HepG2 (cell line): Measurements from ENCODE around the gene USP2. TPM values are rescaled to one million over a fixed set of nuclear protein-coding genes. Genes with fewer than 3 reads are reported as not detected.

Source experiments
- ATAC-seq: fragments of 200-7000 bp; cut with Tn5 transposase; 3 replicates; pipeline ENCODE4 v1.9.1; 2020; ENCODE audit warnings: mild to moderate bottlenecking, moderate library complexity
- BruUV-seq: library from RNA; stranded (reverse); fragments of 400-500 nt; replicated peaks from 2 replicates; lab custom pipeline; 2021; lab: Mats Ljungman, UMichigan
- CTCF ChIA-PET: fragments of 300-600 bp; formaldehyde crosslinking; extraction: SDS; loops from one replicate; lab custom pipeline; 2021; ENCODE audit warnings: low total read pairs, inconsistent platforms, low intra/inter-chr PET ratio; lab: Yijun Ruan, JAX
- POLR2A ChIA-PET: fragments of 350-600 bp; sonication (Branson Sonifier 250); formaldehyde crosslinking; loops from one replicate; lab custom pipeline; 2020; ENCODE audit warnings: antibody characterized with exemption, inconsistent platforms; lab: Yijun Ruan, JAX
- DNase-seq: peaks from one replicate; pipeline ENCODE4 v3.0.0-alpha.2; 2015; ENCODE audit warnings: low spot score
- FAIRE-seq: peaks from 3 replicates; lab custom pipeline; 2011; peaks lifted over from hg19 to GRCh38; lab: Jason Lieb, UNC
- H2AFZ ChIP-seq: one replicate; pipeline ENCODE4 v1.6.1; 2011; ENCODE audit warnings: low read length, inconsistent platforms
- H3K27ac ChIP-seq: fragments of 300-600 bp; 3 replicates; pipeline ENCODE4 v1.8.0; 2011; ENCODE audit warnings: mixed run types, mild to moderate bottlenecking, mixed read lengths, low read length, inconsistent platforms; ENCODE audit not compliant: insufficient read depth; ENCODE audit errors: extremely low read length
- H3K27me3 ChIP-seq, 2 experiments: fragments of 200-600 bp in 1 of 2; 2 replicates in 1 of 2; 3 replicates in 1 of 2; pipeline versions ENCODE4 v1.6.0 to v1.8.0; 2011; ENCODE audit warnings: low read length in 2 of 2, mild to moderate bottlenecking in 2 of 2, moderate library complexity in 2 of 2, inconsistent platforms in 1 of 2; ENCODE audit not compliant: insufficient read depth in 2 of 2, control insufficient read depth in 1 of 2
- H3K36me3 ChIP-seq, 2 experiments: fragments of 200-600 bp in 1 of 2; replicated peaks in 1 of 2; 2 replicates in 1 of 2; 3 replicates in 1 of 2; pipeline versions ENCODE4 v1.5.1 to v1.8.0; 2011; ENCODE audit warnings: low read length in 2 of 2, inconsistent platforms in 1 of 2; ENCODE audit not compliant: insufficient read depth in 2 of 2, control insufficient read depth in 1 of 2
- H3K4me1 ChIP-seq: 2 replicates; pipeline ENCODE4 v1.5.1; 2012; ENCODE audit warnings: low read length, inconsistent platforms; ENCODE audit not compliant: insufficient read depth
- H3K4me2 ChIP-seq: 2 replicates; pipeline ENCODE4 v1.6.0; 2011; ENCODE audit warnings: low read depth, low read length, inconsistent platforms
- H3K4me3 ChIP-seq, 3 experiments: fragments of 200-600 bp in 1 of 3; sonication (generic), shearing (Covaris generic) in 1 of 3; replicated peaks in 1 of 3; 2 replicates each; pipeline ENCODE4 v1.5.1; 2011 to 2016; ENCODE audit warnings: low read length in 3 of 3, inconsistent platforms in 2 of 3, low read depth in 2 of 3, mild to moderate bottlenecking in 2 of 3, control low read depth in 1 of 3, mixed read lengths in 1 of 3; ENCODE audit not compliant: insufficient read depth in 1 of 3
- H3K79me2 ChIP-seq: one replicate; pipeline ENCODE4 v1.6.1; 2011; ENCODE audit warnings: low read length, inconsistent platforms; ENCODE audit not compliant: insufficient read depth
- H3K9ac ChIP-seq: 2 replicates; pipeline ENCODE4 v1.6.0; 2011; ENCODE audit warnings: mild to moderate bottlenecking, low read depth, low read length, inconsistent platforms; ENCODE audit not compliant: insufficient read depth
- H3K9me3 ChIP-seq: 2 replicates; pipeline ENCODE4 v1.5.1; 2012; ENCODE audit warnings: mild to moderate bottlenecking, low read length
- H4K20me1 ChIP-seq: 2 replicates; pipeline ENCODE4 v1.6.0; 2011; ENCODE audit warnings: inconsistent platforms, mild to moderate bottlenecking, low read length, moderate library complexity; ENCODE audit not compliant: insufficient read depth
- BCLAF1 ChIP-seq: fragments of 450-650 bp; IDR thresholded peaks from 2 replicates; pipeline ENCODE4 v1.6.1; 2017; ENCODE audit warnings: mild to moderate bottlenecking
- CHD4 ChIP-seq: fragments of 200-600 bp; sonication (generic); IDR thresholded peaks from 2 replicates; pipeline ENCODE4 v1.7.0; 2017; ENCODE audit warnings: mild to moderate bottlenecking, low read length, borderline replicate concordance
- HNF1B ChIP-seq: sonication (generic); formaldehyde crosslinking; IDR thresholded peaks from 2 replicates; pipeline ENCODE4 v1.5.1; 2020; ENCODE audit warnings: mild to moderate bottlenecking, moderate library complexity, missing genetic modification reagents
- NFATC3 ChIP-seq: sonication (generic); formaldehyde crosslinking; IDR thresholded peaks from 2 replicates; pipeline ENCODE4 v1.5.1; 2020; ENCODE audit warnings: mild to moderate bottlenecking, missing genetic modification reagents
- PRDM4 ChIP-seq: sonication (generic); formaldehyde crosslinking; IDR thresholded peaks from 2 replicates; pipeline ENCODE4 v1.9.0; 2021; ENCODE audit warnings: missing genetic modification reagents, borderline replicate concordance
- ZC3H13 ChIP-seq: sonication (generic); formaldehyde crosslinking; IDR thresholded peaks from 2 replicates; pipeline ENCODE4 v1.8.1; 2023; ENCODE audit warnings: mild to moderate bottlenecking, missing genetic modification reagents, moderate library complexity
- ZFP91 ChIP-seq: sonication (generic); formaldehyde crosslinking; IDR thresholded peaks from 2 replicates; pipeline ENCODE4 v1.9.0; 2022; ENCODE audit warnings: missing genetic modification reagents, mild to moderate bottlenecking, borderline replicate concordance
- ZNF501 ChIP-seq: sonication (generic); formaldehyde crosslinking; IDR thresholded peaks from 2 replicates; pipeline ENCODE4 v1.5.1; 2020; ENCODE audit warnings: mild to moderate bottlenecking, moderate library complexity, missing genetic modification reagents
- ZNF616 ChIP-seq: sonication (generic); formaldehyde crosslinking; IDR thresholded peaks from 2 replicates; pipeline ENCODE4 v1.5.0; 2020; ENCODE audit warnings: low read depth, mild to moderate bottlenecking, missing genetic modification reagents
- ZNF672 ChIP-seq: sonication (generic); formaldehyde crosslinking; IDR thresholded peaks from 2 replicates; pipeline ENCODE4 v1.8.1; 2022; ENCODE audit warnings: missing genetic modification reagents
- WGBS: methylation state at CpG from one replicate; pipeline ENCODE4 v1.1.6; 2017; ENCODE audit warnings: low lambda C conversion rate; 5-methylcytosine and 5-hydroxymethylcytosine counted together
- in situ Hi-C: cut with HindIII; loops from 2 replicates; pipeline ENCODE4 v1.10.0; 2017; ENCODE audit warnings: low pct_unique_long_range_greater_than_20kb; ENCODE audit not compliant: extremely low pct_ligation_motif_present
- intact Hi-C: fragments of 100-400 bp; cut with micrococcal nuclease; formaldehyde crosslinking; loops from one replicate; pipeline ENCODE4 v1.10.0; 2022; ENCODE audit not compliant: unreplicated experiment
- polyA plus RNA-seq, 8 experiments: library from polyadenylated mRNA; depleted of rRNA in 3 of 8; stranded (reverse) in 7 of 8; unstranded in 1 of 8; fragments of >200 nt; fragmentation: Illumina TruSeq in 4 of 8; extraction: Trizol in 4 of 8; gene quantifications; 2 replicates each; pipeline versions ENCODE4 v1.2.1 to v1.2.3, GENCODE V29; 2011 to 2016; ENCODE audit warnings: low read depth in 4 of 8, missing spikeins in 1 of 8, mixed read lengths in 1 of 8; ENCODE audit not compliant: insufficient read depth in 1 of 8
- total RNA-seq, 5 experiments: library from RNA; depleted of rRNA; stranded (reverse); fragments of >200 nt; fragmentation: Illumina TruSeq; extraction: Trizol; gene quantifications; 2 replicates each; pipeline ENCODE4 v1.2.3, GENCODE V29; 2016; ENCODE audit warnings: low read depth in 1 of 5
- TF ChIP-seq, protein P1 (sequence below): sonication (generic); formaldehyde crosslinking; IDR thresholded peaks from 2 replicates; pipeline ENCODE4 v1.4.0; 2020; ENCODE audit warnings: mild to moderate bottlenecking, missing genetic modification reagents

The USP2 gene
- total and polyA plus RNA-seq, 2 of the 13 experiments (the other 11 are each of a cell fraction or from before 2014, with no cell fraction given): 2.5 to 6.0 TPM

DNA sequence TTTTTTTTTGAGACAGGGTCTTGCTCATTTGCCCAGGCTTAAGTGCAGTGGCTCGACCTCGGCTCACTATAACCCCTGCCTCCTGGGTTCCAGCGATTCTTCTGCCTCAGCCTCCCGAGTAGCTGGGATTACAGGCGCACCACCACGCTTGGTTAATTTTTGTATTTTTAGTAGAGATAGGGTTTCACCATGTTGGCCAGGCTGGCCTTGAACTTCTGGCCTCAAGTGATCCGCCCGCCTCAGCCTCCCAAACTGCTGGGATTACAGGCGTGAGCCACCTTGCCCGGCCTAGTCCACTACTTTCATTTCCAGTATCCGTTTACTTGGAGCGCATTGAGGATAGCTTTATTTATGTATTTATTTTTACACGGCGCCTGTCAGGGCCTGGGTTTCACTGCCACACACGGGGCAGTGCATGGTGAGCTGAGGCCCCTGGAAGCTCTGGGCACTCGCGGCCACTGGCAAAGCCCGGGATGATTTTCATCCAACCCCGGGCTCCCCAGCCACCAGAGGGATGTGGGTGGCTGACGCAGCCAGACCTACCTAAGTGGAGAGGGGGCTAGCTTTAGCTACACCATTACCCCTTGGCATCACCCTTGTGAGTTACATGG lies 58.5 kb downstream of the USP2 start:
- H3K4me1 ChIP-seq: peaks cover 63% of the 10 kb centered on the region
- H3K9me3 ChIP-seq: no peaks in the 10 kb centered on the region
- H3K4me2 ChIP-seq: peak overlapping the region; percentile 42; the same call in 1 of the 2 replicates
- no peaks in the 10 kb centered on the region for H3K36me3 ChIP-seq
- no peaks in the 10 kb centered on the region for H3K79me2 ChIP-seq
- H2AFZ ChIP-seq: no peak overlapping the region
- H3K27me3 ChIP-seq: no peaks in the 10 kb centered on the region; a peak in 2 of 5 replicates
- WGBS: 64% methylated on average over 19 of the region's 20 CpGs
- FAIRE-seq (no peak), ATAC-seq (no peak), DNase-seq (no peak)
- no peak overlapping the region for H3K27ac ChIP-seq
- H4K20me1 ChIP-seq: no peaks in the 10 kb centered on the region
- no peak overlapping the region for H3K4me3 ChIP-seq
- BruUV-seq: no TSS peak
- ChIA-PET POLR2A (interaction anchor here (1.3 to 1.9 kb wide), 4 partner anchors 15 to 58 kb away, joined by 3 to 6 read pairs (median 4); partner anchors contain the start of gene USP2), CTCF (interaction anchor here (0.9 kb wide), 1 partner anchor 51 kb away, joined by 5 read pairs; no protein-coding TSS in a partner anchor)
- in situ Hi-C loops: no loop called here
- intact Hi-C loops: loop anchor here (10.0 kb wide), 1 partner anchor 118 kb away; the partner anchor contains the start of gene CBL
- no peak overlapping the region for H3K9ac ChIP-seq
- TF ChIP-seq NFATC3 (CRISPR knock-in tag) (no peak), CHD4 (peak; percentile 60; the same call in 1 of the 2 replicates), BCLAF1 (no peak), PRDM4 (CRISPR knock-in tag) (no peak), ZNF672 (CRISPR knock-in tag) (no peak), HNF1B (CRISPR knock-in tag) (0 out of 2 replicates have a peak, but pooled peaks have one; percentile 14), ZC3H13 (0 out of 2 replicates have a peak, but pooled peaks have one; percentile 27), ZNF501 (CRISPR knock-in tag) (0 out of 2 replicates have a peak, but pooled peaks have one; percentile 28), ZFP91 (CRISPR knock-in tag) (0 out of 2 replicates have a peak, but pooled peaks have one; percentile 21), ZNF616 (CRISPR knock-in tag) (no peak)
- TF ChIP-seq, protein P1, sequence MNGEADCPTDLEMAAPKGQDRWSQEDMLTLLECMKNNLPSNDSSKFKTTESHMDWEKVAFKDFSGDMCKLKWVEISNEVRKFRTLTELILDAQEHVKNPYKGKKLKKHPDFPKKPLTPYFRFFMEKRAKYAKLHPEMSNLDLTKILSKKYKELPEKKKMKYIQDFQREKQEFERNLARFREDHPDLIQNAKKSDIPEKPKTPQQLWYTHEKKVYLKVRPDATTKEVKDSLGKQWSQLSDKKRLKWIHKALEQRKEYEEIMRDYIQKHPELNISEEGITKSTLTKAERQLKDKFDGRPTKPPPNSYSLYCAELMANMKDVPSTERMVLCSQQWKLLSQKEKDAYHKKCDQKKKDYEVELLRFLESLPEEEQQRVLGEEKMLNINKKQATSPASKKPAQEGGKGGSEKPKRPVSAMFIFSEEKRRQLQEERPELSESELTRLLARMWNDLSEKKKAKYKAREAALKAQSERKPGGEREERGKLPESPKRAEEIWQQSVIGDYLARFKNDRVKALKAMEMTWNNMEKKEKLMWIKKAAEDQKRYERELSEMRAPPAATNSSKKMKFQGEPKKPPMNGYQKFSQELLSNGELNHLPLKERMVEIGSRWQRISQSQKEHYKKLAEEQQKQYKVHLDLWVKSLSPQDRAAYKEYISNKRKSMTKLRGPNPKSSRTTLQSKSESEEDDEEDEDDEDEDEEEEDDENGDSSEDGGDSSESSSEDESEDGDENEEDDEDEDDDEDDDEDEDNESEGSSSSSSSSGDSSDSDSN (CRISPR knock-in tag): no peak
